B cell (primary cell): ENCODE measurements around the gene KLHL11. TPM values are rescaled to one million over a fixed set of nuclear protein-coding genes. Genes with fewer than 3 reads are reported as not detected.

Source experiments
- ATAC-seq: fragments of 200-7000 bp; cut with Tn5 transposase; one replicate; pipeline ENCODE4 v1.10.0; 2021; ENCODE audit warnings: low read depth, mild to moderate bottlenecking, moderate number of reproducible peaks, moderate library complexity
- CTCF ChIA-PET: fragments of 350-600 bp; sonication (Branson Sonifier 250); formaldehyde crosslinking; loops from one replicate; lab custom pipeline; 2021; ENCODE audit warnings: antibody characterized with exemption, inconsistent platforms; lab: Charles Lee
- POLR2A ChIA-PET: fragments of 350-600 bp; sonication (Branson Sonifier 250); formaldehyde crosslinking; loops from one replicate; lab custom pipeline; 2021; ENCODE audit warnings: antibody characterized with exemption; lab: Charles Lee
- DNase-seq: peaks from one replicate; pipeline ENCODE4 v3.0.0; 2013
- H2AFZ ChIP-seq: 2 replicates; pipeline ENCODE4 v1.6.1; 2012; ENCODE audit warnings: mild to moderate bottlenecking, low read depth, low read length; ENCODE audit not compliant: insufficient read depth, poor library complexity, severe bottlenecking
- H3K27ac ChIP-seq, 2 donors: 1 replicate in 1 of 2; 2 replicates in 1 of 2; pipeline ENCODE4 v1.5.1; 2012 to 2013; ENCODE audit warnings: low read length in 2 of 2, mild to moderate bottlenecking in 2 of 2, moderate library complexity in 1 of 2
- H3K27me3 ChIP-seq, 4 experiments: fragments of 200-600 bp in 1 of 4; sonication (generic) in 1 of 4; replicated peaks in 1 of 4; 1 replicate in 2 of 4; 2 replicates in 2 of 4; pipeline versions ENCODE4 v1.6.1 to v1.7.0; 2013 to 2016; ENCODE audit warnings: low read length in 3 of 4, mild to moderate bottlenecking in 2 of 4, mixed read lengths in 1 of 4, moderate library complexity in 1 of 4; ENCODE audit not compliant: insufficient read depth in 4 of 4, control insufficient read depth in 3 of 4; ENCODE audit errors: control extremely low read depth in 1 of 4
- H3K36me3 ChIP-seq, 2 experiments: replicated peaks in 1 of 2; 1 replicate in 1 of 2; 2 replicates in 1 of 2; pipeline versions ENCODE4 v1.6.1 to v1.7.1; 2013; ENCODE audit warnings: low read length in 1 of 2; ENCODE audit not compliant: insufficient read depth in 2 of 2, control insufficient read depth in 1 of 2; ENCODE audit errors: control extremely low read depth in 1 of 2, extremely low read depth in 1 of 2
- H3K4me1 ChIP-seq, 2 donors: fragments of 200-600 bp in 1 of 2; sonication (generic) in 1 of 2; 1 replicate in 1 of 2; 2 replicates in 1 of 2; pipeline versions ENCODE4 v1.5.1 to v1.6.1; 2013 to 2017; ENCODE audit warnings: low read length in 2 of 2; ENCODE audit not compliant: control insufficient read depth in 2 of 2, insufficient read depth in 2 of 2
- H3K4me2 ChIP-seq: replicated peaks from 2 replicates; pipeline ENCODE3; 2012; ENCODE audit warnings: mild to moderate bottlenecking, low read depth, low read length; ENCODE audit not compliant: poor library complexity, severe bottlenecking
- H3K4me3 ChIP-seq, 5 experiments: fragments of 200-600 bp in 1 of 5; sonication (generic) in 1 of 5; 1 replicate in 3 of 5; 2 replicates in 2 of 5; pipeline versions ENCODE4 v1.5.1 to v1.7.0; 2011 to 2016; ENCODE audit warnings: low read length in 4 of 5, mild to moderate bottlenecking in 4 of 5, low read depth in 2 of 5, control low read depth in 1 of 5, moderate library complexity in 1 of 5; ENCODE audit not compliant: insufficient read depth in 1 of 5; ENCODE audit errors: control extremely low read depth in 1 of 5, extremely low read depth in 1 of 5
- H3K79me2 ChIP-seq: fragments of 200-600 bp; sonication (generic); one replicate; pipeline ENCODE4 v1.6.0; 2016; ENCODE audit warnings: low read length; ENCODE audit not compliant: control insufficient read depth, insufficient read depth
- H3K9ac ChIP-seq: fragments of 200-600 bp; sonication (generic); 2 replicates; pipeline ENCODE4 v1.6.1; 2017; ENCODE audit warnings: mild to moderate bottlenecking, low read length, moderate library complexity
- H3K9me3 ChIP-seq, 3 donors: one replicate each; pipeline versions ENCODE4 v1.6.1 to v1.7.1; 2013; ENCODE audit warnings: low read length in 2 of 3; ENCODE audit not compliant: control insufficient read depth in 2 of 3, insufficient read depth in 1 of 3; ENCODE audit errors: control extremely low read depth in 1 of 3
- H4K20me1 ChIP-seq: 2 replicates; pipeline ENCODE4 v1.6.0; 2012; ENCODE audit warnings: mild to moderate bottlenecking, low read length; ENCODE audit not compliant: insufficient read depth, control insufficient read depth, poor library complexity, severe bottlenecking
- H3K27ac Mint-ChIP-seq: one replicate; pipeline ENCODE4 v1.8.0; 2021; ENCODE audit warnings: mixed read lengths
- H3K27me3 Mint-ChIP-seq: one replicate; pipeline ENCODE4 v1.8.0; 2021; ENCODE audit warnings: mixed read lengths
- H3K4me1 Mint-ChIP-seq: one replicate; pipeline ENCODE4 v1.8.0; 2021; ENCODE audit warnings: mixed read lengths
- H3K4me3 Mint-ChIP-seq: one replicate; pipeline ENCODE4 v1.8.0; 2021; ENCODE audit warnings: mixed read lengths
- H3K9me3 Mint-ChIP-seq: one replicate; pipeline ENCODE4 v1.8.0; 2022; ENCODE audit warnings: mixed read lengths; ENCODE audit not compliant: insufficient read depth
- CTCF ChIP-seq: fragments of 200-600 bp; IDR thresholded peaks from one replicate; pipeline ENCODE4 v1.8.0; 2022; ENCODE audit warnings: antibody characterized with exemption, mild to moderate bottlenecking
- EZH2 ChIP-seq: IDR thresholded peaks from 2 replicates; pipeline ENCODE4 v1.6.1; 2012; ENCODE audit warnings: borderline replicate concordance, low read depth, mild to moderate bottlenecking, moderate library complexity, low read length; ENCODE audit not compliant: insufficient read depth, poor library complexity, severe bottlenecking
- WGBS: methylation state at CpG from one replicate; pipeline ENCODE4 v1.1.5; 2013; ENCODE audit warnings: missing lambda C conversion rate; ENCODE audit not compliant: insufficient coverage; 5-methylcytosine and 5-hydroxymethylcytosine counted together
- intact Hi-C: fragments of 100-400 bp; cut with micrococcal nuclease; formaldehyde crosslinking; loops from one replicate; pipeline ENCODE4 v1.10.0; 2022
- polyA plus RNA-seq: library from polyadenylated mRNA; depleted of rRNA; stranded (reverse); fragments of >200 nt; gene quantifications from 2 replicates; pipeline ENCODE4 v1.2.3, GENCODE V29; 2012
- total RNA-seq, 2 donors: library from RNA; stranded (reverse); fragments of 120-200 nt in 1 of 2; gene quantifications; 1 replicate in 1 of 2; 2 replicates in 1 of 2; pipeline versions ENCODE4 v1.2.3 to v1.2.4, GENCODE V29; 2013 to 2022

The KLHL11 gene
- total and polyA plus RNA-seq, 2 donors (not counting 1 experiment from before 2014, with no cell fraction given) = 4.2 to 18.7 TPM

GRCh38 chr17:41873559-41874292 lies 8.5 kb upstream of the KLHL11 start:
- TF ChIP-seq CTCF (no peak), EZH2 (no peak)
- no peak overlapping the region for H3K9ac ChIP-seq
- H3K4me2 ChIP-seq = no peak overlapping the region
- no peaks in the 10 kb centered on the region for H3K27me3 Mint-ChIP-seq
- no peaks in the 10 kb centered on the region for H3K79me2 ChIP-seq
- H3K27ac Mint-ChIP-seq = no peak overlapping the region
- ChIA-PET POLR2A (no interaction called here), CTCF (no interaction called here)
- ATAC-seq (no peak), DNase-seq (no peak)
- no peaks in the 10 kb centered on the region for H3K4me1 Mint-ChIP-seq
- no peak overlapping the region for H3K27ac ChIP-seq
- no peaks in the 10 kb centered on the region for H3K9me3 Mint-ChIP-seq
- no peaks in the 10 kb centered on the region for H3K27me3 ChIP-seq
- no peaks in the 10 kb centered on the region for H3K9me3 ChIP-seq
- over 99% methylated on average over 10 of the region's 10 CpGs for WGBS
- no peak overlapping the region for H3K4me3 Mint-ChIP-seq
- H3K4me3 ChIP-seq = no peak overlapping the region
- no peak overlapping the region for H2AFZ ChIP-seq
- no peaks in the 10 kb centered on the region for H4K20me1 ChIP-seq
- H3K36me3 ChIP-seq = peaks cover 0 to 55% of the 10 kb centered on the region in 2 experiments
- intact Hi-C loops = no loop called here
- no peaks in the 10 kb centered on the region for H3K4me1 ChIP-seq

- Mint-ChIP-seq H3K27me3 (no peaks in the 10 kb centered on the region), H3K4me1 (no peaks in the 10 kb centered on the region), H3K27ac (no peak overlapping the region), H3K9me3 (no peaks in the 10 kb centered on the region), H3K4me3 (no peak overlapping the region)
- no peak for ATAC-seq
- over 99% methylated on average over 6 of the region's 10 CpGs for WGBS
- TF ChIP-seq CTCF = no peak
- no peak for TF ChIP-seq EZH2
- DNase-seq = no peak
- no peaks in the 10 kb centered on the region for H3K4me1 ChIP-seq
- intact Hi-C loops = no loop called here
- no peak overlapping the region for H3K27ac ChIP-seq
- no peaks in the 10 kb centered on the region for H4K20me1 ChIP-seq
- peaks cover 0 to 45% of the 10 kb centered on the region in 2 experiments for H3K36me3 ChIP-seq
- ChIA-PET POLR2A (no interaction called here), CTCF (interaction anchor here (0.7 kb wide), 1 partner anchor 10 kb away, joined by 3 read pairs; no protein-coding TSS in a partner anchor)
- no peak overlapping the region for H3K4me3 ChIP-seq
- H3K27me3 ChIP-seq = no peaks in the 10 kb centered on the region
- no peaks in the 10 kb centered on the region for H3K79me2 ChIP-seq
- no peak overlapping the region for H2AFZ ChIP-seq
- H3K9me3 ChIP-seq = no peaks in the 10 kb centered on the region
- H3K4me2 ChIP-seq = no peak overlapping the region
- H3K9ac ChIP-seq = no peak overlapping the region
Observed at GRCh38 chr17:41871789-41872188, 6.6 kb upstream of the KLHL11 start.
